ENCODE results near the gene BACH2. TPM values are rescaled to one million over a fixed set of nuclear protein-coding genes. Genes with fewer than 3 reads are reported as not detected.

BACH2 gene
- total and polyA plus RNA-seq, 2 of the 8 experiments (the other 6 are each of a cell fraction or from before 2014, with no cell fraction given) = 1.9 to 5.9 TPM

GRCh38 chr6:89948876-89949275, 347.8 kb downstream of the BACH2 start:
- 92% methylated on average over 5 of the region's 5 CpGs; no CpG with 5 or more reads in 1 of the 2 experiments for WGBS, 2 experiments (ENCODE audit: extremely low coverage in 1 of 2, insufficient coverage in 1 of 2, insufficient read length in 1 of 2, insufficient replicate concordance in 2 of 2, low coverage in 1 of 2, low lambda C conversion rate in 2 of 2, missing lambda C conversion rate in 1 of 2)
- no peaks in the 10 kb centered on the region for H3K79me2 ChIP-seq (ENCODE audit: control insufficient read depth in 1 of 2, insufficient read depth in 2 of 2, low read length in 2 of 2)
- H3K4me1 ChIP-seq (replicated peaks in 1 of 4; ENCODE audit: control insufficient read depth in 3 of 4, insufficient read depth in 4 of 4, low read length in 3 of 4) = no peaks in the 10 kb centered on the region
- no peak overlapping the region for H3K56ac ChIP-seq (replicated peaks; ENCODE audit: insufficient read length, low read depth, low read length)
- no peaks in the 10 kb centered on the region for H3K9me3 ChIP-seq (ENCODE audit: insufficient read depth in 2 of 2, low read depth in 1 of 2, low read length in 1 of 2)
- no peak overlapping the region for H2BK15ac ChIP-seq (ENCODE audit: low read length)
- H2AFZ ChIP-seq (ENCODE audit: low read length) = no peak overlapping the region
- no peak overlapping the region for H3K18ac ChIP-seq (ENCODE audit: extremely low read depth, low read length)
- H3K36me3 ChIP-seq (ENCODE audit: control insufficient read depth in 2 of 4, insufficient read depth in 4 of 4, low read length in 3 of 4) = no peaks in the 10 kb centered on the region
- no peak overlapping the region for H3K23ac ChIP-seq (ENCODE audit: insufficient read length)
- FAIRE-seq (no peak), DNase-seq (ENCODE audit: low read depth in 1 of 2, low spot score in 2 of 2) (no peak)
- H4K8ac ChIP-seq (ENCODE audit: extremely low read depth, insufficient read depth, low read length) = no peak overlapping the region
- H2AK5ac ChIP-seq (ENCODE audit: low read depth, low read length) = no peak overlapping the region
- no peak for TF ChIP-seq USF2 (IDR thresholded peaks at IDR 0.05; ENCODE audit: low read length)
- TF ChIP-seq KDM5A (IDR thresholded peaks at IDR 0.05; ENCODE audit: low read length) = no peak
- TF ChIP-seq SAP30 (IDR thresholded peaks at IDR 0.05; ENCODE audit: insufficient read depth, insufficient replicate concordance, low read length) = no peak
- no peak for TF ChIP-seq CHD1 (IDR thresholded peaks at IDR 0.05; ENCODE audit: low read depth, low read length)
- TF ChIP-seq BRCA1 (IDR thresholded peaks at IDR 0.05; ENCODE audit: low read depth, low read length) = no peak
- TF ChIP-seq RBBP5 (IDR thresholded peaks at IDR 0.05; ENCODE audit: borderline replicate concordance, low read depth, low read length) = no peak
- no peak for TF ChIP-seq CTBP2 (IDR thresholded peaks at IDR 0.05; ENCODE audit: borderline replicate concordance, insufficient read depth, insufficient read length, low read length)
- no peak for TF ChIP-seq BCL11A (IDR thresholded peaks at IDR 0.05; ENCODE audit: low read depth in 2 of 2, low read length in 2 of 2)
- H3K27me3 ChIP-seq (replicated peaks in 1 of 4; ENCODE audit: control insufficient read depth in 3 of 4, extremely low read depth in 1 of 4, insufficient read depth in 3 of 4, low read length in 3 of 4) = no peaks in the 10 kb centered on the region
- no peak overlapping the region for H4K91ac ChIP-seq (replicated peaks; ENCODE audit: insufficient read length, low read length)
- ChIA-PET CTCF (ENCODE audit: partially characterized antibody) (interaction anchor here (1.0 to 2.5 kb wide), 4 partner anchors 8 to 529 kb away, joined by 3 to 9 read pairs (median 5); no protein-coding TSS in a partner anchor), POLR2A (ENCODE audit: partially characterized antibody) (interaction anchor here (1.0 kb wide), 1 partner anchor 18 kb away, joined by 5 read pairs; no protein-coding TSS in a partner anchor)
- H3K4ac ChIP-seq (replicated peaks; ENCODE audit: insufficient read length, low read depth, low read length) = no peak overlapping the region
- no peaks in the 10 kb centered on the region for H3K79me1 ChIP-seq (ENCODE audit: low read depth, low read length)
- no peak overlapping the region for H3K4me3 ChIP-seq (ENCODE audit: extremely low read depth in 1 of 4, insufficient read depth in 2 of 4, low read depth in 3 of 4, low read length in 4 of 4)
- no peak overlapping the region for H3K27ac ChIP-seq (ENCODE audit: low read depth, low read length)
- no peak overlapping the region for H3K9ac ChIP-seq (replicated peaks in 1 of 4; ENCODE audit: extremely low read depth in 1 of 4, low read depth in 3 of 4, low read length in 3 of 4)
- H3K14ac ChIP-seq (ENCODE audit: insufficient read length) = no peak overlapping the region
- no peak overlapping the region for H3K4me2 ChIP-seq (ENCODE audit: insufficient read depth in 1 of 2, low read depth in 2 of 2, low read length in 2 of 2)
- no peak overlapping the region for H2BK20ac ChIP-seq (ENCODE audit: low read length)
- H2BK5ac ChIP-seq (ENCODE audit: low read depth, low read length) = no peak overlapping the region
- no peaks in the 10 kb centered on the region for H3K23me2 ChIP-seq (ENCODE audit: low read depth, low read length)
- H2BK120ac ChIP-seq (replicated peaks; ENCODE audit: low read depth, low read length) = no peak overlapping the region
- H4K20me1 ChIP-seq (replicated peaks in 1 of 2; ENCODE audit: control insufficient read depth in 1 of 2, insufficient read depth in 2 of 2, low read length in 2 of 2) = no peaks in the 10 kb centered on the region
- H2BK12ac ChIP-seq (ENCODE audit: low read depth, low read length) = no peak overlapping the region
- H4K5ac ChIP-seq (ENCODE audit: insufficient read length, low read depth, low read length) = no peak overlapping the region
